UCSD-AML1 (cell line): ENCODE measurements around the gene MYLK.

Source experiments
- DNase-seq: peaks from one replicate; lab custom pipeline; 2025; ENCODE audit not compliant: unreplicated experiment; lab: John Stamatoyannopoulos, UW

MYLK gene

GRCh38 chr3:123795471-123796251 lies 88.5 kb downstream of the MYLK start:
- no peak for DNase-seq

- DNase-seq: no peak
These were observed 90.7 kb downstream of the MYLK start for GRCh38 chr3:123793425-123793824.

- no peak for DNase-seq
These were observed 91.5 kb downstream of the MYLK start for GRCh38 chr3:123792473-123793201.

- no peak for DNase-seq
These were observed 92.2 kb downstream of the MYLK start for GRCh38 chr3:123791898-123792297.

GRCh38 chr3:123791417-123791816 lies 92.7 kb downstream of the MYLK start:
- no peak for DNase-seq

GRCh38 chr3:123791073-123791370 lies 93.1 kb downstream of the MYLK start:
- no peak for DNase-seq

- DNase-seq: no peak
These were observed 93.7 kb downstream of the MYLK start for GRCh38 chr3:123790254-123791072.

- DNase-seq: no peak
These were observed 94.4 kb downstream of the MYLK start for GRCh38 chr3:123789760-123790159.

- DNase-seq: no peak
These were observed 95.0 kb downstream of the MYLK start for GRCh38 chr3:123789160-123789559.

- no peak for DNase-seq
These were observed 95.4 kb downstream of the MYLK start for GRCh38 chr3:123788710-123789109.

- DNase-seq: no peak
These were observed 97.0 kb downstream of the MYLK start for GRCh38 chr3:123787133-123787532.

- DNase-seq: no peak
These were observed 98.5 kb downstream of the MYLK start for GRCh38 chr3:123785602-123786001.

GRCh38 chr3:123783811-123784210 lies 100.3 kb downstream of the MYLK start:
- DNase-seq: no peak

GRCh38 chr3:123783050-123783689 lies 101.0 kb downstream of the MYLK start:
- no peak for DNase-seq

- DNase-seq: no peak
These were observed 101.6 kb downstream of the MYLK start for GRCh38 chr3:123782488-123782887.

- no peak for DNase-seq
These were observed 102.4 kb downstream of the MYLK start for GRCh38 chr3:123781571-123782275.

- DNase-seq: no peak
These were observed 103.0 kb downstream of the MYLK start for GRCh38 chr3:123781138-123781537.

- DNase-seq: no peak
These were observed 103.5 kb downstream of the MYLK start for GRCh38 chr3:123780656-123781055.

GRCh38 chr3:123779655-123780231 lies 104.4 kb downstream of the MYLK start:
- no peak for DNase-seq

GRCh38 chr3:123778991-123779622 lies 105.0 kb downstream of the MYLK start:
- no peak for DNase-seq
